H9 (cell line): ENCODE results near the gene SUMO1. TPM values are rescaled to one million over a fixed set of nuclear protein-coding genes. Genes with fewer than 3 reads are reported as not detected.

ENCODE experiments used
- DNase-seq: peaks from one replicate; pipeline ENCODE4 v3.0.0-alpha.2; 2017
- H2AFZ ChIP-seq: one replicate; pipeline ENCODE4 v1.6.1; 2013; ENCODE audit warnings: mild to moderate bottlenecking, low read length, control low read depth, moderate library complexity
- H2AK5ac ChIP-seq: 2 replicates; pipeline ENCODE4 v1.6.1; 2013; ENCODE audit warnings: low read length, control low read depth, mixed read lengths; ENCODE audit not compliant: insufficient read length
- H2BK120ac ChIP-seq: one replicate; pipeline ENCODE4 v1.6.1; 2013; ENCODE audit warnings: low read depth, mild to moderate bottlenecking, low read length, control low read depth, inconsistent platforms; ENCODE audit not compliant: poor library complexity, severe bottlenecking
- H2BK12ac ChIP-seq: 2 replicates; pipeline ENCODE4 v1.6.1; 2013; ENCODE audit warnings: low read length, control low read depth, mixed read lengths, low read depth; ENCODE audit not compliant: insufficient read length
- H2BK15ac ChIP-seq: 2 replicates; pipeline ENCODE4 v1.6.1; 2013; ENCODE audit warnings: low read depth, low read length, control low read depth
- H2BK20ac ChIP-seq: one replicate; pipeline ENCODE4 v1.6.1; 2013; ENCODE audit warnings: low read depth, mild to moderate bottlenecking, low read length, control low read depth, inconsistent platforms; ENCODE audit not compliant: poor library complexity, severe bottlenecking
- H2BK5ac ChIP-seq: 2 replicates; pipeline ENCODE4 v1.6.1; 2013; ENCODE audit warnings: low read length, control low read depth, mixed read lengths; ENCODE audit not compliant: insufficient read length
- H3K14ac ChIP-seq: 2 replicates; pipeline ENCODE4 v1.6.1; 2013; ENCODE audit warnings: low read length, control low read depth; ENCODE audit not compliant: insufficient read depth
- H3K18ac ChIP-seq: 2 replicates; pipeline ENCODE4 v1.6.1; 2013; ENCODE audit warnings: low read depth, mild to moderate bottlenecking, mixed read lengths, low read length, control low read depth; ENCODE audit not compliant: insufficient read length
- H3K23ac ChIP-seq: 2 replicates; pipeline ENCODE4 v1.6.1; 2013; ENCODE audit warnings: low read length, control low read depth, mixed read lengths, low read depth; ENCODE audit not compliant: insufficient read length
- H3K23me2 ChIP-seq: 2 replicates; pipeline ENCODE4 v1.6.1; 2013; ENCODE audit warnings: low read depth, mild to moderate bottlenecking, mixed read lengths, low read length, control low read depth; ENCODE audit not compliant: insufficient read length, poor library complexity, severe bottlenecking
- H3K27ac ChIP-seq: 2 replicates; pipeline ENCODE4 v1.5.1; 2013; ENCODE audit warnings: low read length, control low read depth, mixed read lengths, low read depth; ENCODE audit not compliant: insufficient read length
- H3K27me3 ChIP-seq: 2 replicates; pipeline ENCODE4 v1.6.1; 2013; ENCODE audit warnings: low read length, control low read depth, inconsistent platforms; ENCODE audit not compliant: insufficient read depth
- H3K4ac ChIP-seq: 2 replicates; pipeline ENCODE4 v1.6.1; 2013; ENCODE audit warnings: low read depth, mild to moderate bottlenecking, control low read depth, inconsistent platforms, low read length, moderate library complexity
- H3K4me1 ChIP-seq: 2 replicates; pipeline ENCODE4 v1.6.1; 2013; ENCODE audit warnings: low read length, control low read depth, inconsistent platforms; ENCODE audit not compliant: insufficient read depth
- H3K4me2 ChIP-seq: 2 replicates; pipeline ENCODE4 v1.6.1; 2013; ENCODE audit warnings: low read length, control low read depth, mixed read lengths; ENCODE audit not compliant: insufficient read length, insufficient read depth
- H3K56ac ChIP-seq: 2 replicates; pipeline ENCODE4 v1.6.1; 2013; ENCODE audit warnings: low read depth, mild to moderate bottlenecking, mixed read lengths, low read length, control low read depth; ENCODE audit not compliant: insufficient read length
- H3K79me1 ChIP-seq: 2 replicates; pipeline ENCODE4 v1.6.1; 2013; ENCODE audit warnings: low read depth, mild to moderate bottlenecking, moderate library complexity, low read length, control low read depth, inconsistent platforms; ENCODE audit not compliant: insufficient read depth, poor library complexity, severe bottlenecking
- H3K79me2 ChIP-seq: 2 replicates; pipeline ENCODE4 v1.6.1; 2013; ENCODE audit warnings: low read length, control low read depth, inconsistent platforms; ENCODE audit not compliant: insufficient read depth
- H3K9ac ChIP-seq: 2 replicates; pipeline ENCODE4 v1.6.1; 2013; ENCODE audit warnings: low read length, control low read depth, mixed read lengths; ENCODE audit not compliant: insufficient read length; ENCODE audit errors: extremely low read depth
- H3K9me3 ChIP-seq: one replicate; pipeline ENCODE4 v1.6.1; 2013; ENCODE audit warnings: low read depth, low read length, inconsistent platforms; ENCODE audit not compliant: control insufficient read depth
- H3T11ph ChIP-seq: one replicate; pipeline ENCODE4 v1.6.1; 2013; ENCODE audit warnings: mild to moderate bottlenecking, low read length, control low read depth, inconsistent platforms
- H4K20me1 ChIP-seq: one replicate; pipeline ENCODE4 v1.6.1; 2013; ENCODE audit not compliant: control insufficient read depth, insufficient read length, insufficient read depth
- H4K5ac ChIP-seq: 2 replicates; pipeline ENCODE4 v1.6.1; 2013; ENCODE audit warnings: low read depth, mild to moderate bottlenecking, mixed read lengths, low read length, control low read depth; ENCODE audit not compliant: insufficient read length
- H4K8ac ChIP-seq: replicated peaks from 2 replicates; pipeline ENCODE4 v1.6.1; 2013; ENCODE audit warnings: low read length, control low read depth, mixed read lengths, low read depth; ENCODE audit not compliant: insufficient read length
- H4K91ac ChIP-seq: 2 replicates; pipeline ENCODE4 v1.6.1; 2013; ENCODE audit warnings: low read depth, mild to moderate bottlenecking, moderate library complexity, mixed read lengths, low read length, control low read depth; ENCODE audit not compliant: insufficient read length
- H3K27ac Mint-ChIP-seq, 3 experiments: 2 replicates in 2 of 3; 3 replicates in 1 of 3; pipeline ENCODE4 v1.8.0; 2020 to 2021; ENCODE audit warnings: mixed read lengths in 3 of 3, mild to moderate bottlenecking in 1 of 3, moderate library complexity in 1 of 3
- H3K27me3 Mint-ChIP-seq: 2 replicates; pipeline ENCODE4 v1.8.0; 2021; ENCODE audit warnings: low read depth, mild to moderate bottlenecking, moderate library complexity, mixed read lengths
- H3K36me3 Mint-ChIP-seq, 3 experiments: 2 replicates in 2 of 3; 3 replicates in 1 of 3; pipeline ENCODE4 v1.8.0; 2020 to 2021; ENCODE audit warnings: low read depth in 3 of 3, mixed read lengths in 3 of 3; ENCODE audit not compliant: insufficient read depth in 1 of 3
- H3K4me1 Mint-ChIP-seq, 2 experiments: 2 replicates each; pipeline ENCODE4 v1.8.0; 2020; ENCODE audit warnings: mixed read lengths in 2 of 2
- H3K4me3 Mint-ChIP-seq, 2 experiments: 2 replicates in 1 of 2; 3 replicates in 1 of 2; pipeline ENCODE4 v1.8.0; 2020 to 2021; ENCODE audit warnings: mild to moderate bottlenecking in 2 of 2, mixed read lengths in 2 of 2, moderate library complexity in 1 of 2
- H3K9me3 Mint-ChIP-seq, 2 experiments: 2 replicates in 1 of 2; 3 replicates in 1 of 2; pipeline ENCODE4 v1.8.0; 2020; ENCODE audit warnings: mild to moderate bottlenecking in 2 of 2, mixed read lengths in 2 of 2, moderate library complexity in 1 of 2
- WGBS: extraction: QIAGEN DNeasy Blood & Tissue Kit; methylation state at CpG from one replicate; pipeline ENCODE4 v1.1.7; 2013; ENCODE audit warnings: missing lambda C conversion rate, low lambda C conversion rate, mixed read lengths; ENCODE audit not compliant: insufficient read length; ENCODE audit errors: extremely low coverage; 5-methylcytosine and 5-hydroxymethylcytosine counted together
- total RNA-seq: library from RNA; stranded (reverse); gene quantifications from 2 replicates; pipeline ENCODE4 v1.2.1, GENCODE V29; 2021
- TF ChIP-seq, protein P1 (sequence below): fragments of 200-600 bp; sonication (generic); conservative IDR thresholded peaks from 3 replicates; pipeline ENCODE4 v1.8.0; 2021; ENCODE audit warnings: antibody characterized with exemption, mild to moderate bottlenecking

Gene SUMO1
- total RNA-seq, 1 experiment from 2014 or later = 206 TPM

DNA sequence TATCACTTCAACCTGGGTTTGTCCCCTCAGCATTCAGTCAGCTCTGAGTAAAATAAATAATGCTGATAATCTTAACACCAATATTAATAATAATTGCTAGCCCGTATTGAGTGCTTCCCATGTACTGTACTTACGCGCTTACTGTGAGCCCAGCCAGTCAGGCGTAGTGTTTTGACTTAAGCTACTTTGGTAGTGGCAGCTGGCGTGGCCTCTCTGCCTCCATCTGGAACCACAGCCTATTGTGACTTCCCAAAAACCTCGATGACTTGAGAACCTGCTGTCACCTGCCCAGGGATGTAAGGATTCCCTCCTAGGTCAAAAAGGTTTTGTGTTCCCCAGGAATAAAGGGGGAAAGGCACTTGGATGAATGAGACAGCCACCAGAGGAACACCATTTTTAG, 53.2 kb downstream of the SUMO1 start:
- TF ChIP-seq, protein P1, sequence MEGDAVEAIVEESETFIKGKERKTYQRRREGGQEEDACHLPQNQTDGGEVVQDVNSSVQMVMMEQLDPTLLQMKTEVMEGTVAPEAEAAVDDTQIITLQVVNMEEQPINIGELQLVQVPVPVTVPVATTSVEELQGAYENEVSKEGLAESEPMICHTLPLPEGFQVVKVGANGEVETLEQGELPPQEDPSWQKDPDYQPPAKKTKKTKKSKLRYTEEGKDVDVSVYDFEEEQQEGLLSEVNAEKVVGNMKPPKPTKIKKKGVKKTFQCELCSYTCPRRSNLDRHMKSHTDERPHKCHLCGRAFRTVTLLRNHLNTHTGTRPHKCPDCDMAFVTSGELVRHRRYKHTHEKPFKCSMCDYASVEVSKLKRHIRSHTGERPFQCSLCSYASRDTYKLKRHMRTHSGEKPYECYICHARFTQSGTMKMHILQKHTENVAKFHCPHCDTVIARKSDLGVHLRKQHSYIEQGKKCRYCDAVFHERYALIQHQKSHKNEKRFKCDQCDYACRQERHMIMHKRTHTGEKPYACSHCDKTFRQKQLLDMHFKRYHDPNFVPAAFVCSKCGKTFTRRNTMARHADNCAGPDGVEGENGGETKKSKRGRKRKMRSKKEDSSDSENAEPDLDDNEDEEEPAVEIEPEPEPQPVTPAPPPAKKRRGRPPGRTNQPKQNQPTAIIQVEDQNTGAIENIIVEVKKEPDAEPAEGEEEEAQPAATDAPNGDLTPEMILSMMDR = no peak
- Mint-ChIP-seq H3K27me3 (no peaks in the 10 kb centered on the region), H3K4me3 (no peak overlapping the region), H3K27ac (no peak overlapping the region), H3K4me1 (0 out of 4 replicates have a peak, but pooled peaks cover 0 to 3% of the 10 kb centered on the region in 2 experiments), H3K9me3 (no peaks in the 10 kb centered on the region), H3K36me3 (no peaks in the 10 kb centered on the region)
- H4K20me1 ChIP-seq = no peaks in the 10 kb centered on the region
- no peaks in the 10 kb centered on the region for H3K23me2 ChIP-seq
- no peaks in the 10 kb centered on the region for H3K27me3 ChIP-seq
- H2BK12ac ChIP-seq = no peak overlapping the region
- DNase-seq = peak; percentile 9
- no peak overlapping the region for H3K56ac ChIP-seq
- H3K23ac ChIP-seq = no peak overlapping the region
- no peak overlapping the region for H3K9ac ChIP-seq
- no CpG with 5 or more reads among the region's 6 CpGs for WGBS
- H2BK15ac ChIP-seq = no peak overlapping the region
- no peak overlapping the region for H3K14ac ChIP-seq
- H2BK120ac ChIP-seq = no peak overlapping the region
- H3K9me3 ChIP-seq = no peaks in the 10 kb centered on the region
- no peak overlapping the region for H3K4ac ChIP-seq
- no peak overlapping the region for H2BK20ac ChIP-seq
- H3K4me2 ChIP-seq = no peak overlapping the region
- no peak overlapping the region for H2AK5ac ChIP-seq
- no peaks in the 10 kb centered on the region for H3K79me1 ChIP-seq
- no peak overlapping the region for H4K5ac ChIP-seq
- no peak overlapping the region for H3K18ac ChIP-seq
- H4K8ac ChIP-seq = no peak overlapping the region
- H3K4me1 ChIP-seq = no peaks in the 10 kb centered on the region
- H3K79me2 ChIP-seq = no peaks in the 10 kb centered on the region
- H4K91ac ChIP-seq = no peak overlapping the region
- H2BK5ac ChIP-seq = no peak overlapping the region
- H2AFZ ChIP-seq = no peak overlapping the region
- no peak overlapping the region for H3K27ac ChIP-seq
- no peak overlapping the region for H3T11ph ChIP-seq
